Measurements from ENCODE around the gene STRA8.

Gene STRA8

DNA sequence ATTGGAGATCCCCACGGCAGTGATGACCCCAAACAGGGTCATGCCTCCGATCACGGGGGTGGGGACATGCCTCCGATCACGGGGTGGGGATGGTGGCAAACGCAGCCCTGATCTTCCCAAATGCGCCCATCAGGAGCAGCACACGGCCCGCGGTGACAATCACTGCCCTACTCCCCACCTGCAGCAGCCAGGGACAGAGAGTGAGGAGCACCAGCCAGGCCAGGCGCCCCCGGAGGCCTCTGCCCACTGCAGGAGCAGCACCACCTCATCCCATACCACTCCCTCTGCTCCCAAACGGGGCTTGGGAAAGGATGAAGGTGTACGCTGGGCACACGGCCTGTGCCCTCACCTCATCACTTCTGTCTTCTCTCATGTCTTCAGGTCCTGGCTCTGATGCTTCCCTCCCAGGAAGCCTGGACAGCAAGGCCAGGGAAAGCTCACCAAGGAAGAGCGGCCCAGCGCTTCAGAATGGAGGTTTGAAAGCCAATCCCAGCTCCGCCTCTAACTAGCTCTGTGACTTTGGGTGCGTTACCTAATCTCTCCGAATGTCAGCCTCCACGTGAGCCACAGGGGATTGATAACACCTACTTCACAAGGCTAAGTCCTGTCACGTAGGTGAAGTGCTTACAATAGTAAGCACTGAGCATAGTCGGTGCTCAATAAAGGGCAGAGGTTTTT is 37.1 kb downstream of the STRA8 start:
- DNase-seq, result no peak

DNA sequence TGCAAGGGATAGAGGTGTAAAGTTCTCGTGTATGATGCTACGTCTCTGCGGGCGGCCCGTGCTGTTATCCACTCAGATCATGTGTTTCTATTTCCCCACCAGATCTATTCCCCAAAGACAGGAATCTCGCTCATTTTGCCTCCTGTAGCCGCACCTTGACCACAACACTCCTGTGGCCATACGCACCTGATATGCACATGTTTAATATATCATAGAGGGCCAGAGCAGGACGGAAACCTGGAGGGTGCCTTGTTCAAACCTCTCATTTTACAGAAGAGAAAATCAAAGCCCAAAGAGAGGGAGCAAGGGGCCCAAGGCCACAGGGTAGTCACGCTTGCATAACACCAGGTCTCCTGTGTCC is 37.6 kb downstream of the STRA8 start:
- no peak for DNase-seq

DNA sequence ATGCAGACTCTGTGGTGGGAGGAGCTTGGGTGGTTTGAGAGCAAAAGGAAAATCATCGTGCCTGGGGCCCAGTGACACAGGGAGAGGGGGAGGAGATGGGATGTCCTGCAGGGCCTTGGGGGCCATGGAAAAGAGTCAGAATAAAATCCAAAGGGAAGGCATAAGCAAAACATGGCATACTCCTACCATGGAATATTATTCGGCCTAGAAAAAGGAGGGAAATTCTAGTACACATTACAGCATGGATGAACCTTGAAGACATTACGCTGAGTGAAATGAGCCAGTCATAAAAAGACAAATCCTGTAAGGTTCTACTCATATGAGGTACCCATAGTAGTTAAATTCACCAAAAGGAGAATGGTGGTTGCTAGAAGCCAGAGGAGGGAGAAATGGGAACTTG is 38.7 kb downstream of the STRA8 start:
- DNase-seq, result no peak

DNA sequence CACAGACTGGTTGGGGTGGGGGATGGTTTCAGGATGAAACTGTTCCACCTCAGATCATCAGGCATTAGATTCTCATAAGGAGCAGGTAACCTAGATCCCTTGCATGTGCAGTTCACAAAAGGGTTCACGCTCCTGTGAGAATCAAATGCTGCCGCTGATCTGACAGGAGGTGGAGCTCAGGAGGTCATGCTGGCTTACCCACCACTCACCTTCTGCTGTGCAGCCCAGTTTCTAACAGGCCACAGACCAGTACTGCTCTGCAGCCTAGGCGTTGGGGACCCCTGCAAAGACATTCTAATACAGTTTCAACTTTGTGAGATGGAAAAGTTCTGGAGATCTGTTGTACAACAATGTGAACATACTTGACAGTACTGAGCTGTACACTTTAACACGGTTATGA is 39.9 kb downstream of the STRA8 start:
- DNase-seq, result no peak

DNA sequence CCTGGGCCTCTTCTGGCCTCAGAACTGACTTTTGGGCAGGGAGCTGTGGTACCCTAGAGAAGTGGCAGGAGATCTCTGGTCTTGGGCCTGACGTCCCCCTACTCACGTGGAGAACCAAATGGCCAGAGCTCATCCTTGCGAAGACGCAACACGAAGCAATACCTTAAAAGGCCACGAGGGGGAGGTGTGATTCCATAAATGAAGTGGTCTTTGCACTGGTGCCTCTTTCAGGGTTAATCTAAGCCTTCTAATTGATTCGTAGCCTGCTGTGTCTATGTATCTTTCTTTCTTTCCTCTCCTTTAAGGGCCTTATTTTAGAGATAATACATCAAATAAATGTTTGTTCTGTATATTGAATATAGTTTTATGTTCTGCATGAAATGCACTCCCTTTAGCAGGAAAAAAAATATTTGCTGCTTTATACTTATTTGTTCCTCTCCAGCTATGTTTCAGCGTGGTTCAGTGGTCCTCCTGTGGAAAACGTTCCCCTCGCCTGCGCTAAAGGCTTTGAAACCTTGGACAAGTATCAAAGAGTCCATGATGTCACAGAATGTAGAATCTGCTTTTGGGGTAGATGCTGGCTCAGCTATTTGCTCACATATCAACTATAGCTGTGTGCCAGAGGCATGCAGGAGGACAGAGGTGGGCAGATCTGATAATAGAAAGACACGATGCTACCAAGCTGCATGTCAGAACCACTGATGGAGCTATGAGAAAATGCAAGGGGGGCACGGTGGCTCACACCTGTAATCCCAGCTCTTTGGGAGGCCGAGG is 41.0 kb downstream of the STRA8 start:
- peak; percentile 34 for DNase-seq

DNA sequence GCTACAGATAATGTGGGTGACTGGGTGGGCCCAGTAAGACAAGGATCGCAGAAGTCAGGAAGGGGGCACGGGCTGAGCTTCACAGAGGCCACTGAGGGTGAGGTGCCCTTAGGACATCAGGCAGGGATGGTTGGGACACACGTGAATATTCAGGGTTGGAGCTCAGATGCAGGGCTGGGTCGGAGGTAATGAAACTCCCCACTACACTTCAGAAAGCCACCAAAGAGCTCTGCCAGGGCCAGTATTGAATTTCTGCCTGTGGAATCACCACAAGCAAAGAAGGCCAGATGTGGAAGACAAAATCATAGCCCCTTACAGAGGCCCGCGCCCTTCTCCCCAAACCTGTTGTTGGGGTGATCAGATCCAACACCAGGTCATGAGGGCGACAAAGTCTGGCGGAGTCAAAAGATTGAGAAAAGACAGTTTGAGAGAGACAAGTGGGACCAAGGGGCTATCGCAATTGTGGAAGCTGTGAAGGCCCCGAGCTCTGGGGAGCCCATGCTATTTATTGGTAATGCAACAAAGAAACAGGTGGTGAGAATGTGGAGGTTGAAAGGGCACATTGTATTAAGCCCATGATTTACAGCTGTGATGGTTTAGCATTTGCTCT is 42.4 kb downstream of the STRA8 start:
- DNase-seq, result no peak

DNA sequence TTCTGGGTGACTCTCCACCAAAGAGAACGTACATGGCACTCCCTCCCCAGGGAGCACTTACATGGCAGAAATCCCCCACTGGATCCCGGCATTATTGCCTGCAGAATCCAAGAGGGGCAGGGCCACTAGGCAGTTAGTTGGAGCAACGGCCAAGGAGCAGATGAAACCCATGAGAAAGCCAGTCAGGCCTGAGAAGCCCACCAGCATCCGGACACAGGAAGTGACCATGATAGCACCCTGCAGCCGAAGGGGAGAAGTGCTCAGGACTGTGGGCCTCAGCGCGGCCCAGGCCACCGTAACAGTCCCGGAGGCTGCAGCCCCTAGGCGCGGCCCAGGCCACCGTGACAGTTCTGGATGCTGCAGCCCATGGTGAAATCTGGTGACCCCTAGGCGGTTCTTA is 43.5 kb downstream of the STRA8 start:
- DNase-seq, result no peak

DNA sequence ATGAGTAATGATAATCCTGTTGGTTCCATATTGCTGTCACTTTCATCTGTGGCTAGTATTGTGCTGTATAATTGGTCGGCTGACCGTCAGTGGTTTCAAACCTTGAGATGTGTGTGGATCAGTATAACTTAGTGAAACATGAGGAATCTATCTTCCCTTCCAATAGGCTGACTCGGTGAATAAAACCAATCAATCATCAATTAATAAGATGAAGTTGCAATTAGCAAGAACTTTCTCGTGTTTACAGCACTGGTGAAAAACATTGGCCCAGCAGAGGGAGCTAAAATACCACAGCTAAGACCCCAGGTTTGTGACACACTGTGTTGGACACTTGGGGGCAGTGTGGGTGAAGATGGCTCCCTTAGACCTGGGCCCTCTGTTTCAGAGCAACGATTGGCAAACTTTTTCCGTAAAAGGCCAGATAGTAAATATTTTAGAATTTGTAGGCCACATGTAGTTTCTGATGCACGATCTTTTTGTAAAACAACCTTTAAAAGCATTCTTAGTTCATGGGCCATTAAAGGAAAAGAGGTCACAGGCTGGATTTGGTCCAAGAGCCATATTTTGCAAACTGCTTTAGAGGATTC is 47.8 kb downstream of the STRA8 start:
- DNase-seq, result peak; percentile 78

DNA sequence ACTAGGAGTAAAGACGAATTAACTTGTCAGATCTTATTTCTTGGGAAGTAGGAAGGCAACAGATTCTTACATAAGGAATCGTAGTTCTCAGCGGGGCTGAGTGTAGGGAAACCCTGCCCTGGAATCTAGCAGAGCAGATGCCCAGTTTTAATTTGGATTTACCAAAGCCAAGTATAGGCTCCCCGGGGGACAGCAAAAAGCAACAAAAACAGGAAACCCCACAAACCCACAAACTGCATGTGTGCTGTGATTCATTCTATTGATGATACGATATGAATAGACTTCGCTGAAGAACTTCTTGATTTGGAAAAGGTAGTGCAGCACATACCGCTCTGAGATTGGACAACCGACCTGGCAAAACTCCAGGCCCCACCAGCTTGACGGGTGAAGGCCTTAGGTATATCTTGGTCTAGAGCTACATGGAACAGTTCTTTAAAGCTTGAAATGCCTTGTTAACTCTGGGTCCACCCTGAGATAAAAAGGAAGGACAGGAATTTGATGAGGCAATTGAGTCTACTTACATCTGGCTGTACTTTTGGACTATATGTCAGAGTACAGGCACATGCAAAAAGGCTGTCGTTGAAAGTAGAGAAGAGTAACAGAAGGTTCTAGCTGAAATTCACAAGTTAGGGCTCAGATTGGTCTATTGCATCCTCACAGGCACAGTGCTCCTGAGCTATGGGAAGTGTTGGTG is 49.1 kb downstream of the STRA8 start:
- no peak for DNase-seq

DNA sequence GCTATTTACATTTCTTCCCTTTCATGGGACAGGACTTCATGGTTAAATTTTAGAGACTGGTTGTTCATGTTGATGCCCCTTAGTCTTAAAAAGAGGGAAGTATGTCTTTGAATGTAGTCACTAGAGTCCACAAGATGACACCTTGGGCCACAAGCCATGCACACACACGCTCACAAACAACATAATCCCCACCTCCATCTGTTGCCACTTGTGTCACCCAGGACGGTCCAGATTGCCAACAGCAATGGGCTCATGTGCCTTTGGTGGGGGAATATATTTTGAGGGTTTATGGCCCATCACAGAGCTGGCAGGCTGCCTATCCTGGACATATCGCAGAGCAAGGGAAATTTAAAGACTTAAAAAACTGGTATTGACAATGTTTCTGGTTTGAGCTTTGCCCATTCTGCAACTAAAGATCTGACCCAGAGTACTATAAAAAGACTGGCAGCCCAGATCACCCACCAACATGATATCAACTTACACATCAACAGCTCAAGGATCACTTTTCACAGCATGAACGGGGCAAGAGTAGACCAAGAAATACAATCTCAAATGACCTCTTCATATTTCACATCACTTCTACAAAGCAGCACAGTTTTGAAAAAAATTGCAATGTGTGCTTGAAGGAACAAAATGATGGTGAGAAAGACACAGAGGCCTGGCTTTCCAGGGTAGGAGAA is 50.5 kb downstream of the STRA8 start:
- no peak for DNase-seq

DNA sequence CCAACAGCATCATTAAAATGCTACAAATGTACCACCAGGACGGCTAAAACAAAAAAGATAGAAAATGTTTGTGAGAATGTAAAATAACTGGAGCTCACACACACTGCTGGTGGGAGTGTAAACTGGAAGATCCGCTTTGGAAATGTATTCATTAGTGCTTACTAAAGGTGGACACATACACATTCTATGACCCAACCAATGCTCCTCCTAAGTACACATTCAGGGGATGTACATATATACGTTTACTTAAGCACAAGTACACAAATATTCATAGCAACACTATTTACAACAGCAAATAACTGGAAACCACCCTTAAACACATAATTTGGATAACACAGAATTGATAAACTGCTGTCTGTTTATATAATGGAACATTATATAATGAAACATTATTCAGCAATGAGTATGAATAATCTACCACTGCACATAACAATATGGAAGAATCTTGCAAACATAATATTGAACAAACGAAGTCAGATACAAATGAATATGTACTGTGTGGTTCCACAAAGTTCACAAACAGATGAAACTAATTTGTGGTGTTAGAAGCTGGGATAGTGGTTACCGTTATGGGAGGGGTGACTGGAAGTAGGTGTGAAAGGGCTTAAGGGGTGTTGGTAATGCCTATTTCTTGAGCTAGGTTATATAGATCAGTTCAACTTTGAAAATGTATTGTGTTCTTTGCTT is 52.1 kb downstream of the STRA8 start:
- no peak for DNase-seq

DNA sequence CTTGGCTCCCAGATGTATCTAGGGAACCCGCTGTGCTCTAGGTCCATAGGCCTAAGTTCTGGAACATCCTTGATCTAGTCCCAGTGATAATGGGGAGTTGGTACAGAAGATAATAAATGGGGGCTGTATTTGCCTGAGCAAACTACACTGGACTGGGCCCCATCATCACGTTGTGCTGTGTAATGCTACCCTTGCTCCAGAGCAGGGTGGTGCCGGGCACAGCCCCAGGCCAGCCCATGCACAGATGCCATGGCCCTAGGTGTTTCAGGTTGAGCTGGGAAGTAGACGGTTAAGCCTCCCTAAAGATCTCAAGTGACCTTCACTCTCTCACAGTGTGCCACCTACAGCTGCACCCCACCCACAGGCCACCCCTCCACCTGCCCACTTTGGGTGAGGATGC is 53.2 kb downstream of the STRA8 start:
- no peak for DNase-seq

DNA sequence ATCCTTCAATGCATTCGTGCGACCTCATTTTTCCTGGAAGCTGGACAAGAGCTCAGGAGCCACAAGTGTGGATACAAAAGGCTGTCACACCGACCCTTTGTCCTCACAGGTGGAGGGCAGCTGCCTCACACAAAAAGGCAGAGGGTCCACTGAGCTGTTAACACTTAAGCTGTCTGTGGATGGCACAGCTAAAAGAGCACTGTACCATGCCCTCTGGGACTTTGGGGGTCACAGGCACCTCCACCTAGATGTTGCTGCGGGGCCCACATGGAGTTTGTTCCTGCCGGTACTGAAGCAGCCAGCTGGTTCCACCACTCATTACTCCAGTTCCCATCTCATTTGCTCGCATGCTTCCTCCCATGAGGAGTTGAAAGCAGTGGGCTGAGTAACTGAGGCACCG is 57.0 kb downstream of the STRA8 start:
- DNase-seq, result no peak

DNA sequence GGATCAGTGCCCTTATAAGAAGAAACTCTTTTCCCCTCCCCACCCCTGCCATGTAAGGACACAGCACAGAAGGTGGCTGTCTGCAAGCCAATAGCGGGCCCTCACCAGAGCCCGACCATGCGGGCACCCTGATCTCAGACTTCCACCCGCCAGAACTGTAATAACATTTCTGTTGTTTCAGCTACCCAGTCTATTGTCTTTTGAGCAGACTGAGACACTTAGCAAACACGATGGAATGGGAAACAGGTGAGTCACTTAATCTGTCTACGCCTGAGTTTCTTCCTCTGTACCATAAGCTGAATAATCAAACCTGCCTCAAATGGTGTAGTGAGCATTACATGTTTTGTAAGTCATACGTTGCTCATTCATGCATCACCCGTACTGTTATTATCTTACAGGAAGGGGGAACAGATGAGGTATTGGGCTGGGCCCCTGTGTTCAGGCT is 58.2 kb downstream of the STRA8 start:
- peak; percentile 84 for DNase-seq

DNA sequence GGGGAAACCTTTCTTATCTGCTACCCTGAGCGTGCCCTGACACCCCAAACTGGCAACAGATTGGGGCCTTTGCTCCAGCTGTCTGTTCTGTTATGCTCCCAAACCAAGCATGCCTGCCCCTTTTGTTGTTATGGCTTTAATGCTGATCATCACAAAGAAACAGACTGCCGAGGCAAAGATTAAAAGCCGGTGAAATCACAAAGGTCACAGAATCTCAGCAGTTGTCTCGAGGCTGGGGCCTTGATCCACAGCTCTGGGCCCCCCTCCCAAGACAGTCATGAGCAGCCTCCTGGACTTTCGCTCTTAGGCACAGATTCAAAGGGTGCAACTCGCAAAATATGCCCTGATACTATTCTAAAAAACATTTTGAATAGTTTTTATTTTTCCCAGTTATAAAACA is 65.6 kb downstream of the STRA8 start:
- no peak for DNase-seq

DNA sequence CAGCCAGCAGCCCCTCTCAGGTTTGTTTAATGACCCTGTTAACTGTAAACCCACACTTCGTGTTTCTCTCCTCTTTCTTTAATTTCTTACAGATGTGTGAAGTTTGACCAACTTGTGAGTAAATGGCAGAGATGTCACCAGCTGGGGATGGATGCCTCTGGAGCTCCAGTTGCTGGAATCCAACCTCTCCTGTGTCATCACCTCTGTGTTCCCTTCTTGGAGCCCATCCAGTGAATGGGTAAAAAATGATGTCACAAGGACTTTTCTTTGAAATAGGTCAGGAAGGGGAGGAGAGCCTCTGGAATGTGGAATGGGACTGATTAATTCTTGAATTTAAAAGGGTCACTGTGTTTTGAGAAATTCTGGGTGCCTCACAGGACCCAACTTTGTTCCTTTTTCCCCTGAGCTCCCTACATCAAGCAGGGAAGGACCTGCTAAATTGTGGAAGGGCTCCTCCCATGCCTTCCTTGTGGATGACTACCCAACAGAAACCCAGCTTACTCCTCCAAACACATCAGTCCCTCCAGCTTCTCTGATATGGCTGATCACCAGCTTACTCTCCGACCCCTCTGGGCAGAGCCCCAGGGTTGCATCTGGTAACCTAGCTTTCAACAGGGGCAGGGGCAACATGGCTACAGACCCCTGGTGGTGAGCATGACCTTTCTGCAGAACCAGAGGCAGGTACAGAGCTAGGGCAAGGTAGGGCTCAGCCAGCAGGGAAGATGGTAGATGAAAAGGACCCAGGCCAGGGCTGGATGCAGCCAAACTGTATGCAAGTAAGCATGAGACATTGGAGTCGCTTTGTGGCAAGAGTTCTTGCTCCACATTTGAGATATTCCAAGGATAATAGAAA is 67.5 kb downstream of the STRA8 start:
- no peak for DNase-seq
